ENCODE measurements around the gene PEX7.

DNA sequence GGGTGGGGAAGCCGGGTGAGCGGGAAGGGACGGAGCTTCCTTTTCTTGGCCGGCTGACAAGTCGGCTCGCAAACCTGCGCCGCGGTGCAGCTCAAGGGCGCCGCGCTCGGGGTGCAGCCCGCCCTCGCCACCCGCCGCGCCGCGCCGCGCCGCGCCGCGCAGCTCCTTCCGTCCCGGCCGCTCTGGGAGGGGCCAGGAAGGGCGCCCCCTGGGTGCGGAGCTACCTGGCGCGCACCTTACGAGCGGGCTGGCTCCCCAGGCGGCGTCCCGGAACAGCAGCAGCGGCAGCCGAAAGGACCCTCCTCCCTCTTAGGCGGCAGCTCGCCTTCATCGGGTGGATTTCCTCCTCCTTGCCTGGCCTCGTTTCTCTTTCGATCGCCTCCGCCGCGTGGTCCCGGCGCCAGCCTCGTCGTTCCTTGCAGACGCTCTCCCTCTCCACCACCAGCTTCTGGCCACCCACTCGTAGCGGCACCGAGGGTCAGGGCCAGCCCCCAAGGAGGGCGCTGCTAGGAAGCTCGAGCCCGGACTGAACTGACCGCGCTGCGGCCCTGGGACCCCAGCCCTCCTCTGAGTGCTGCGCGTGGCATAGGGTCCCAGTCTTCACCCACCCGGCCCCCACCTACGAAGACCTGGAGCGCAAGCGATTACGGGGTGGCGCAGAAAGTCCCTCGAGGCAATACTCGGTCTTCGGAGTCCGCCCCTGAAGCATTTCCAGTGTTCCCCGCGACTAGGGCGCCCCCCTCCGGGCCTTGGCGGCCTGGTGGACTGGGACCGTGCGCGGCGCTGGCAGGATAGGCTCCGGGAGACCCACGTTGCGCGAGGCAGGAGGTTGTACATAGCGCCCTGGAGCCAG, 29.8 kb upstream of the PEX7 start, which contains the start of gene MAP3K5:
- TF ChIP-seq, protein P1, sequence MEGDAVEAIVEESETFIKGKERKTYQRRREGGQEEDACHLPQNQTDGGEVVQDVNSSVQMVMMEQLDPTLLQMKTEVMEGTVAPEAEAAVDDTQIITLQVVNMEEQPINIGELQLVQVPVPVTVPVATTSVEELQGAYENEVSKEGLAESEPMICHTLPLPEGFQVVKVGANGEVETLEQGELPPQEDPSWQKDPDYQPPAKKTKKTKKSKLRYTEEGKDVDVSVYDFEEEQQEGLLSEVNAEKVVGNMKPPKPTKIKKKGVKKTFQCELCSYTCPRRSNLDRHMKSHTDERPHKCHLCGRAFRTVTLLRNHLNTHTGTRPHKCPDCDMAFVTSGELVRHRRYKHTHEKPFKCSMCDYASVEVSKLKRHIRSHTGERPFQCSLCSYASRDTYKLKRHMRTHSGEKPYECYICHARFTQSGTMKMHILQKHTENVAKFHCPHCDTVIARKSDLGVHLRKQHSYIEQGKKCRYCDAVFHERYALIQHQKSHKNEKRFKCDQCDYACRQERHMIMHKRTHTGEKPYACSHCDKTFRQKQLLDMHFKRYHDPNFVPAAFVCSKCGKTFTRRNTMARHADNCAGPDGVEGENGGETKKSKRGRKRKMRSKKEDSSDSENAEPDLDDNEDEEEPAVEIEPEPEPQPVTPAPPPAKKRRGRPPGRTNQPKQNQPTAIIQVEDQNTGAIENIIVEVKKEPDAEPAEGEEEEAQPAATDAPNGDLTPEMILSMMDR (conservative IDR thresholded peaks at IDR 0.05 in 1 of 2, IDR thresholded peaks at IDR 0.05 in 1 of 2; ENCODE audit: extremely low read depth in 1 of 2, insufficient read depth in 1 of 2, low read depth in 1 of 2, low read length in 2 of 2), result peak; percentile 66 to 95
- no peak for TF ChIP-seq EZH2 (IDR thresholded peaks at IDR 0.05; ENCODE audit: borderline replicate concordance, low read length)

All from mammary epithelial cell (primary cell).